Small intestine (tissue), 7 donors: ENCODE data around the gene MT1M. TPM values are rescaled to one million over a fixed set of nuclear protein-coding genes. Genes with fewer than 3 reads are reported as not detected.
"Not testable (repeated sequence)": the region's sequence is repeated elsewhere in the genome, so short reads cannot be mapped to it uniquely, and the experiment has no call there.

Source experiments
- DNase-seq, 2 donors: peaks; one replicate each; pipeline versions ENCODE4 v3.0.0 to v3.0.0-alpha.2; 2013
- FAIRE-seq: peaks from 2 replicates; lab custom pipeline; 2012; peaks lifted over from hg19 to GRCh38; lab: Jason Lieb, UNC
- H3K27ac ChIP-seq, 3 donors: one replicate each; pipeline ENCODE4 v1.5.1; 2013; ENCODE audit warnings: low read length in 2 of 3, mild to moderate bottlenecking in 2 of 3, control low read depth in 1 of 3, inconsistent platforms in 1 of 3, low read depth in 1 of 3, moderate library complexity in 1 of 3
- H3K27me3 ChIP-seq, 3 donors: one replicate each; pipeline ENCODE4 v1.6.1; 2013; ENCODE audit warnings: low read length in 3 of 3, inconsistent platforms in 1 of 3; ENCODE audit not compliant: control insufficient read depth in 3 of 3, insufficient read depth in 3 of 3
- H3K36me3 ChIP-seq, 3 donors: one replicate each; pipeline ENCODE4 v1.6.1; 2013; ENCODE audit warnings: low read length in 3 of 3, inconsistent platforms in 1 of 3, low read depth in 1 of 3, mild to moderate bottlenecking in 1 of 3, moderate library complexity in 1 of 3; ENCODE audit not compliant: control insufficient read depth in 3 of 3, insufficient read depth in 2 of 3
- H3K4me1 ChIP-seq, 3 donors: one replicate each; pipeline ENCODE4 v1.6.1; 2013; ENCODE audit warnings: low read length in 2 of 3, inconsistent platforms in 1 of 3, low read depth in 1 of 3, mild to moderate bottlenecking in 1 of 3, moderate library complexity in 1 of 3; ENCODE audit not compliant: control insufficient read depth in 3 of 3, insufficient read depth in 2 of 3
- H3K4me3 ChIP-seq, 3 donors: one replicate each; pipeline ENCODE4 v1.5.1; 2013; ENCODE audit warnings: low read length in 3 of 3, control low read depth in 1 of 3, inconsistent platforms in 1 of 3, low read depth in 1 of 3, mild to moderate bottlenecking in 1 of 3, moderate library complexity in 1 of 3
- H3K9me3 ChIP-seq, 2 donors: one replicate each; pipeline ENCODE4 v1.6.1; 2013; ENCODE audit warnings: low read depth in 1 of 2, low read length in 1 of 2; ENCODE audit not compliant: control insufficient read depth in 2 of 2, insufficient read depth in 1 of 2
- WGBS, 3 donors: extraction: QIAGEN DNeasy Blood & Tissue Kit; methylation state at CpG; one replicate each; pipeline ENCODE4 v1.1.7; 2013; 5-methylcytosine and 5-hydroxymethylcytosine counted together
- polyA plus RNA-seq, 4 donors: library from polyadenylated mRNA; stranded (reverse) in 3 of 4; unstranded in 1 of 4; fragments of 200-250 nt in 3 of 4; fragments of 120-200 nt in 1 of 4; gene quantifications; one replicate each; pipeline versions ENCODE4 v1.2.1 to v1.2.3, GENCODE V29; 2013
- donor health status: healthy with polysubstance abuse.
- donor health status: control.
- donor health status: control.
- donor health status: Bipolar disorder and iron deficiency.
- donor health status: healthy.

MT1M gene
- polyA plus RNA-seq, 4 donors: 3.5 to 106 (median 8.6) TPM

GRCh38 chr16:56667581-56668571 is 35.4 kb downstream of the MT1M start, which contains the start of gene MT1G:
Gene MT1G (minus strand): TSS chr16:56668065. CDS start chr16:56667993, 72 bp downstream.
- Histone ChIP-seq H3K4me3 (peak within 1 kb of the TSS in 2 of 3 donors; percentile 9 to 70), H3K27me3 (peaks cover 0 to 53% (median 19%) of the 10 kb centered on the region in 3 donors), H3K36me3 (peaks cover 0 to 8% (median 0%) of the 10 kb centered on the region in 3 donors), H3K9me3 (no peaks in the 10 kb centered on the region), H3K4me1 (peaks cover 0 to 21% (median 0%) of the 10 kb centered on the region in 3 donors), H3K27ac (peak within 1 kb of the TSS in 2 of 3 donors; percentile 28 to 89)
- 2 to 8% (median 6%) methylated on average over 37 to 46 of the region's 46 CpGs for WGBS, 3 donors
- DNase-seq (peak; percentile 88 to 93), FAIRE-seq (no peak)

- Histone ChIP-seq H3K27me3 (peaks cover 0 to 47% (median 19%) of the 10 kb centered on the region in 3 donors), H3K9me3 (no peaks in the 10 kb centered on the region), H3K27ac (peak within 1 kb of the TSS in 1 of 3 donors; percentile 89), H3K36me3 (peaks cover 0 to 8% (median 0%) of the 10 kb centered on the region in 3 donors), H3K4me1 (peaks cover 0 to 21% (median 0%) of the 10 kb centered on the region in 3 donors), H3K4me3 (peak within 1 kb of the TSS in 1 of 3 donors; percentile 41)
- 8 to 12% (median 11%) methylated on average over 35 to 38 of the region's 38 CpGs for WGBS, 3 donors
- no peak for FAIRE-seq
- DNase-seq: peak; percentile 66 to 87
These were observed 36.8 kb downstream of the MT1M start, which contains the start of gene MT1H for GRCh38 chr16:56669005-56669839. Gene MT1H (plus strand): TSS chr16:56669814. CDS start chr16:56669885, 71 bp downstream.

- Histone ChIP-seq H3K9me3 (no peaks in the 10 kb centered on the region), H3K4me3 (peak overlapping the region in 1 of 3 donors; percentile 41), H3K4me1 (peaks cover 0 to 21% (median 0%) of the 10 kb centered on the region in 3 donors), H3K36me3 (peaks cover 0 to 8% (median 0%) of the 10 kb centered on the region in 3 donors), H3K27ac (peak overlapping the region in 1 of 3 donors; percentile 89), H3K27me3 (peaks cover 0 to 46% (median 19%) of the 10 kb centered on the region in 3 donors)
- WGBS, 3 donors: 20 to 26% (median 22%) methylated on average over 17 to 19 of the region's 19 CpGs
- no peak for DNase-seq
- no peak for FAIRE-seq
These were observed 37.6 kb downstream of the MT1M start for GRCh38 chr16:56669840-56670619.

GRCh38 chr16:56670620-56670934 is 38.1 kb downstream of the MT1M start:
- peak overlapping the region in 1 of 3 donors; percentile 41 for H3K4me3 ChIP-seq
- no peak overlapping the region for H3K27ac ChIP-seq

GRCh38 chr16:56671691-56672090 is 39.2 kb downstream of the MT1M start:
- FAIRE-seq, H3K9me3 ChIP-seq, H3K4me3 ChIP-seq, H3K27ac ChIP-seq, H3K36me3 ChIP-seq, DNase-seq: not testable (repeated sequence)
- Histone ChIP-seq H3K4me1 (peaks cover 0 to 21% (median 0%) of the 10 kb centered on the region in 3 donors), H3K27me3 (peaks cover 0 to 54% (median 19%) of the 10 kb centered on the region in 3 donors)
- 72 to 73% (median 72%) methylated on average over 2 of the region's 2 CpGs for WGBS, 3 donors

More at GRCh38 chr16:56670620-56670934, 38.1 kb downstream of the MT1M start:
- 67 to 77% (median 69%) methylated on average over 2 of the region's 2 CpGs for WGBS, 3 donors
- Histone ChIP-seq H3K36me3 (peaks cover 0 to 8% (median 0%) of the 10 kb centered on the region in 3 donors), H3K27me3 (peaks cover 0 to 51% (median 19%) of the 10 kb centered on the region in 3 donors), H3K4me1 (peaks cover 0 to 21% (median 0%) of the 10 kb centered on the region in 3 donors), H3K9me3 (no peaks in the 10 kb centered on the region)
- no peak for DNase-seq
- FAIRE-seq: no peak

GRCh38 chr16:56672171-56672570 is 39.7 kb downstream of the MT1M start:
- Histone ChIP-seq H3K27me3 (peaks cover 0 to 49% (median 19%) of the 10 kb centered on the region in 3 donors), H3K4me1 (peaks cover 0 to 21% (median 0%) of the 10 kb centered on the region in 3 donors)
- DNase-seq, FAIRE-seq, H3K27ac ChIP-seq, H3K9me3 ChIP-seq, H3K36me3 ChIP-seq, H3K4me3 ChIP-seq: not testable (repeated sequence)
- WGBS, 3 donors: 86 to 95% (median 89%) methylated on average over 3 of the region's 3 CpGs

- Histone ChIP-seq H3K36me3 (peaks cover 0 to 3% (median 0%) of the 10 kb centered on the region in 3 donors), H3K27ac (no peak overlapping the region), H3K9me3 (no peaks in the 10 kb centered on the region), H3K4me1 (peaks cover 0 to 21% (median 0%) of the 10 kb centered on the region in 3 donors), H3K4me3 (no peak overlapping the region), H3K27me3 (peaks cover 0 to 44% (median 19%) of the 10 kb centered on the region in 3 donors)
- FAIRE-seq (no peak), DNase-seq (no peak)
- 84 to 88% (median 86%) methylated on average over 11 of the region's 11 CpGs for WGBS, 3 donors
These were observed 40.5 kb downstream of the MT1M start for GRCh38 chr16:56672761-56673536.
